Measurements from ENCODE around the gene PRG2. TPM values are rescaled to one million over a fixed set of nuclear protein-coding genes. Genes with fewer than 3 reads are reported as not detected.
"Not testable (repeated sequence)": the region's sequence is repeated elsewhere in the genome, so short reads cannot be mapped to it uniquely, and the experiment has no call there.

Gene PRG2
- polyA plus RNA-seq, 2 of the 4 experiments (the other 2 are of a cell fraction): not detected

DNA sequence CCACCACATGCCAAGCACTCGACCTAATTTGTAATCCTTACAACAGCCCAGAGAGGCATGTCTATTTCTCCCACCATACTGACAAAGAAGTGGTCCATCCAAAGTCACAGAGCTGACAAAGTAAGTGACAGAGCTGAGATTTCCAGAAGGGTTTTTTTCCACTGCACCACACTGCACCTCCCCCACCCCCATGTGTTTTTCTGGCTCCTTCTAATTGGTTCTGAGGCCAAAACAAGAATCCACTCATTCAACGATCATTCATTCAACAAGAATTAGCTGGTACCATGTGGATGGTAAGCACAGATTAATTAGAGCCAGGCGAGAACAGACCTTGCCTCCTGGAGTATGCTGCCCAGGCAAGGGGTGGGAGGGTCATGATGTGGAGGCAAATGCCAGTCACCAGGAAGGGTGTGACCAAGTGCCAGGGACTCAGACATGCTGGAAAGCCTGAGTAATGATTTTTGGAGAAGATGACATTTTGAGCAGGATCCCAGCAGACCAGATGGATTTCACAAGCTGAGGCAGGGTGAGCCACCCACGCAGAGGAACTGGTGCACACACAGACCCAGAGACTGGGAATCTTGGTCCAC, 14.9 kb upstream of the PRG2 start:
- peak overlapping the region; percentile 7 to 72; a peak in 5 of 6 replicates for H3K27ac ChIP-seq
- WGBS (ENCODE audit: missing lambda C conversion rate): 60% methylated on average over 4 of the region's 4 CpGs
- FAIRE-seq (no peak), DNase-seq (ENCODE audit: low read depth in 1 of 2, low spot score in 1 of 2) (no peak), ATAC-seq (no peak)
- peaks cover 33% of the 10 kb centered on the region for H3K4me1 ChIP-seq
- ChIA-PET POLR2A (no interaction called here), CTCF (interaction anchor here (1.0 to 2.3 kb wide), 5 partner anchors 11 to 163 kb away, joined by 3 to 6 read pairs (median 3); no protein-coding TSS in a partner anchor)
- TF ChIP-seq SMC3 (IDR thresholded peaks at IDR 0.05): no peak
- no peak for TF ChIP-seq BCL3 (IDR thresholded peaks at IDR 0.05)
- TF ChIP-seq, protein P1, sequence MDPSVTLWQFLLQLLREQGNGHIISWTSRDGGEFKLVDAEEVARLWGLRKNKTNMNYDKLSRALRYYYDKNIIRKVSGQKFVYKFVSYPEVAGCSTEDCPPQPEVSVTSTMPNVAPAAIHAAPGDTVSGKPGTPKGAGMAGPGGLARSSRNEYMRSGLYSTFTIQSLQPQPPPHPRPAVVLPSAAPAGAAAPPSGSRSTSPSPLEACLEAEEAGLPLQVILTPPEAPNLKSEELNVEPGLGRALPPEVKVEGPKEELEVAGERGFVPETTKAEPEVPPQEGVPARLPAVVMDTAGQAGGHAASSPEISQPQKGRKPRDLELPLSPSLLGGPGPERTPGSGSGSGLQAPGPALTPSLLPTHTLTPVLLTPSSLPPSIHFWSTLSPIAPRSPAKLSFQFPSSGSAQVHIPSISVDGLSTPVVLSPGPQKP (IDR thresholded peaks at IDR 0.05; ENCODE audit: low read depth, low read length): no peak
- no peak for TF ChIP-seq EHF (CRISPR knock-in tag; IDR thresholded peaks at IDR 0.05)
- TF ChIP-seq FOXS1 (CRISPR knock-in tag; IDR thresholded peaks at IDR 0.05): no peak
- no peak for TF ChIP-seq CHD4 (IDR thresholded peaks at IDR 0.05; ENCODE audit: borderline replicate concordance)
- no peak for TF ChIP-seq EP300 (IDR thresholded peaks at IDR 0.05)
- TF ChIP-seq HEYL (CRISPR knock-in tag; IDR thresholded peaks at IDR 0.05): no peak
- no peak for TF ChIP-seq USF2 (IDR thresholded peaks at IDR 0.05)
- TF ChIP-seq ZC3H11A (IDR thresholded peaks at IDR 0.05): no peak
- 0 out of 3 replicates have a peak overlapping the region, but pooled peaks have one; percentile 53 for H3K4me2 ChIP-seq
- no peak overlapping the region for H3K4me3 ChIP-seq
- no peaks in the 10 kb centered on the region for H3K9me3 ChIP-seq

- ATAC-seq (no peak), FAIRE-seq (no peak), DNase-seq (ENCODE audit: low read depth in 1 of 2, low spot score in 1 of 2) (no peak)
- 92% methylated on average over 1 of the region's 2 CpGs for WGBS (ENCODE audit: missing lambda C conversion rate)
- ChIA-PET POLR2A (no interaction called here), CTCF (no interaction called here)
- Histone ChIP-seq H3K9me3 (no peaks in the 10 kb centered on the region), H3K4me3 (no peak overlapping the region), H3K4me1 (peaks cover 37% of the 10 kb centered on the region), H3K27ac (no peak overlapping the region), H3K4me2 (no peak overlapping the region)
- TF ChIP-seq, protein P1 (IDR thresholded peaks at IDR 0.05; ENCODE audit: low read depth, low read length): no peak
- no peak for TF ChIP-seq NFE2L2 (conservative IDR thresholded peaks at IDR 0.05; ENCODE audit: low read length)
- no peak for TF ChIP-seq JUNB (IDR thresholded peaks at IDR 0.05)
- TF ChIP-seq ATOH8 (CRISPR knock-in tag; IDR thresholded peaks at IDR 0.05; ENCODE audit: low read depth): no peak
- TF ChIP-seq FOSL2 (IDR thresholded peaks at IDR 0.05): no peak
- no peak for TF ChIP-seq FOSL2 (CRISPR knock-in tag; IDR thresholded peaks at IDR 0.05)
- no peak for TF ChIP-seq HES2 (IDR thresholded peaks at IDR 0.05)
- TF ChIP-seq CEBPB (IDR thresholded peaks at IDR 0.05): no peak
- no peak for TF ChIP-seq EP300 (IDR thresholded peaks at IDR 0.05)
- TF ChIP-seq HEYL (CRISPR knock-in tag; IDR thresholded peaks at IDR 0.05): no peak
- TF ChIP-seq USF2 (IDR thresholded peaks at IDR 0.05): no peak
- TF ChIP-seq ZSCAN20 (CRISPR knock-in tag; IDR thresholded peaks at IDR 0.05): no peak
- TF ChIP-seq CTCF (IDR thresholded peaks at IDR 0.05): no peak
These were observed 13.3 kb upstream of the PRG2 start for GRCh38 chr11:57403802-57404147.

- peaks cover 37% of the 10 kb centered on the region for H3K4me1 ChIP-seq
- 43% methylated on average over 6 of the region's 6 CpGs for WGBS (ENCODE audit: missing lambda C conversion rate)
- POLR2A ChIA-PET: not testable (repeated sequence)
These were observed 12.8 kb upstream of the PRG2 start for GRCh38 chr11:57403003-57403801.

More at GRCh38 chr11:57403003-57403801, 12.8 kb upstream of the PRG2 start:
- FAIRE-seq; H3K9me3 ChIP-seq; DNase-seq (ENCODE audit: low read depth in 1 of 2, low spot score in 1 of 2); H3K4me2 ChIP-seq; ATAC-seq; H3K4me3 ChIP-seq: not testable (repeated sequence)
- peak overlapping the region in 1 of 2 experiments; percentile 32; a peak in 1 of 6 replicates for H3K27ac ChIP-seq
- CTCF ChIA-PET: interaction anchor here (1.4 kb wide), 1 partner anchor 55 kb away, joined by 4 read pairs; no protein-coding TSS in a partner anchor

All from A549 (cell line).